Measurements from ENCODE around the gene CHST13. TPM values are rescaled to one million over a fixed set of nuclear protein-coding genes. Genes with fewer than 3 reads are reported as not detected.

Gene CHST13
- total RNA-seq, 2 experiments from 2014 or later = not detected

DNA sequence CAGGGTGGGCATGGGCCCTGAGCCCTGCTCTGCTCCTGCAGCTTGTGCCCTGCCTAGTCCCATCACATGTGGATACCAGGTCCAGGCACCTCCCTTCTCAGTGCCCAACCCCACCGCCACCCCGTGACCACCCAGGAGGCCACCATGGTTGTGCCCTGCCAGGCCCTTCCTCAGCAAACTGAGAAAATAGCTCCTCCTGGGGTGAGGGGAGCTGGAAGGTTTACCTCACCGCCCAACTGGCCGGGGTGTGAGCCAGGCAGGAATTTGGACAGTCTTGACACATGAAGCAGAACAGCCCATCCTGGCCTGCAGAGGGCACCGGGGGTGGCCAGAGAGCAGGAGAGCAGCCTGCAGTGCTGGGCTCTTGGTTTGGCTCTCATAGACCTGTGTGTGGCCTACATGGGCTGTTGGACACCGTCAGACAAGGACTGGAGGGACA lies 46.2 kb downstream of the CHST13 start:
- DNase-seq = no peak
- Mint-ChIP-seq H3K4me3 (no peak overlapping the region), H3K9me3 (no peaks in the 10 kb centered on the region), H3K36me3 (ENCODE audit: low read depth) (no peaks in the 10 kb centered on the region), H3K27me3 (peaks cover 24% of the 10 kb centered on the region), H3K27ac (no peak overlapping the region), H3K4me1 (ENCODE audit: low read depth) (no peaks in the 10 kb centered on the region)
- Histone ChIP-seq H3K9me3 (ENCODE audit: control insufficient read depth in 1 of 2, insufficient read depth in 1 of 2, low read length in 2 of 2) (no peaks in the 10 kb centered on the region), H3K36me3 (ENCODE audit: insufficient read depth, low read length) (no peaks in the 10 kb centered on the region), H3K27me3 (ENCODE audit: control insufficient read depth in 1 of 2, insufficient read depth in 2 of 2, low read length in 2 of 2) (no peaks in the 10 kb centered on the region), H3K27ac (ENCODE audit: low read depth in 1 of 2, low read length in 2 of 2) (no peak overlapping the region), H3K4me3 (ENCODE audit: low read length) (no peak overlapping the region), H3K4me1 (ENCODE audit: insufficient read depth, low read length) (no peaks in the 10 kb centered on the region)
- POLR2A ChIA-PET = no interaction called here
- CTCF ChIA-PET = no interaction called here
- TF ChIP-seq, protein P1, sequence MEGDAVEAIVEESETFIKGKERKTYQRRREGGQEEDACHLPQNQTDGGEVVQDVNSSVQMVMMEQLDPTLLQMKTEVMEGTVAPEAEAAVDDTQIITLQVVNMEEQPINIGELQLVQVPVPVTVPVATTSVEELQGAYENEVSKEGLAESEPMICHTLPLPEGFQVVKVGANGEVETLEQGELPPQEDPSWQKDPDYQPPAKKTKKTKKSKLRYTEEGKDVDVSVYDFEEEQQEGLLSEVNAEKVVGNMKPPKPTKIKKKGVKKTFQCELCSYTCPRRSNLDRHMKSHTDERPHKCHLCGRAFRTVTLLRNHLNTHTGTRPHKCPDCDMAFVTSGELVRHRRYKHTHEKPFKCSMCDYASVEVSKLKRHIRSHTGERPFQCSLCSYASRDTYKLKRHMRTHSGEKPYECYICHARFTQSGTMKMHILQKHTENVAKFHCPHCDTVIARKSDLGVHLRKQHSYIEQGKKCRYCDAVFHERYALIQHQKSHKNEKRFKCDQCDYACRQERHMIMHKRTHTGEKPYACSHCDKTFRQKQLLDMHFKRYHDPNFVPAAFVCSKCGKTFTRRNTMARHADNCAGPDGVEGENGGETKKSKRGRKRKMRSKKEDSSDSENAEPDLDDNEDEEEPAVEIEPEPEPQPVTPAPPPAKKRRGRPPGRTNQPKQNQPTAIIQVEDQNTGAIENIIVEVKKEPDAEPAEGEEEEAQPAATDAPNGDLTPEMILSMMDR (IDR thresholded peaks at IDR 0.05) = no peak
- ATAC-seq (ENCODE audit: poor library complexity) = no peak
- intact Hi-C loops (cut with DNase I, micrococcal nuclease) = no loop called here

DNA sequence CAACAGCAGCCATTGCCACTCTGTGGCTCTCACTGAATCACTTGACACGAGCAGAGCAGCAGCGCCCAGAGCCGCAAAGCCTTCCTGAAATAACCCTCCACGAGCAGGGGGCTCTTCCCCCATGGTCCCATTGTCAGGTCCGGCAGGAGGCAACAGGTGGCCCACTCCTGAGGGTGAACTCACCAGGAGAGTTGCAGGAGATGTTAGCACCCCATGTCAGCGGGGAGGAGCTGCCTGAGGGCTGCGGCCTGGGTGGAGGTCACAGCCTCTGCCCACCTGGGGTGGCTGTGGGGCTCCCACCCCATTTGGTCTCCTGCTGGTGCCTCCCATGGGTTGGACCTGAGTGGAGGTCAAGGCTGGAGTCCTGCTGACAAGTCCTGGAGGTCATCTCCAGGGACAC lies 47.1 kb downstream of the CHST13 start:
- no peak overlapping the region for H3K27ac Mint-ChIP-seq
- Histone ChIP-seq H3K27me3 (ENCODE audit: control insufficient read depth in 1 of 2, insufficient read depth in 2 of 2, low read length in 2 of 2) (no peaks in the 10 kb centered on the region), H3K9me3 (ENCODE audit: control insufficient read depth in 1 of 2, insufficient read depth in 1 of 2, low read length in 2 of 2) (no peaks in the 10 kb centered on the region), H3K4me3 (ENCODE audit: low read length) (no peak overlapping the region), H3K36me3 (ENCODE audit: insufficient read depth, low read length) (no peaks in the 10 kb centered on the region), H3K27ac (ENCODE audit: low read depth in 1 of 2, low read length in 2 of 2) (no peak overlapping the region), H3K4me1 (ENCODE audit: insufficient read depth, low read length) (no peaks in the 10 kb centered on the region)
- ATAC-seq (ENCODE audit: poor library complexity) (no peak), DNase-seq (no peak)
- H3K27me3 Mint-ChIP-seq = peaks cover 26% of the 10 kb centered on the region
- intact Hi-C loops (cut with DNase I, micrococcal nuclease) = no loop called here
- ChIA-PET CTCF (no interaction called here), POLR2A (no interaction called here)
- no peaks in the 10 kb centered on the region for H3K36me3 Mint-ChIP-seq (ENCODE audit: low read depth)
- no peaks in the 10 kb centered on the region for H3K4me1 Mint-ChIP-seq (ENCODE audit: low read depth)
- no peak overlapping the region for H3K4me3 Mint-ChIP-seq
- H3K9me3 Mint-ChIP-seq = no peaks in the 10 kb centered on the region
- TF ChIP-seq, protein P1 (IDR thresholded peaks at IDR 0.05) = no peak

DNA sequence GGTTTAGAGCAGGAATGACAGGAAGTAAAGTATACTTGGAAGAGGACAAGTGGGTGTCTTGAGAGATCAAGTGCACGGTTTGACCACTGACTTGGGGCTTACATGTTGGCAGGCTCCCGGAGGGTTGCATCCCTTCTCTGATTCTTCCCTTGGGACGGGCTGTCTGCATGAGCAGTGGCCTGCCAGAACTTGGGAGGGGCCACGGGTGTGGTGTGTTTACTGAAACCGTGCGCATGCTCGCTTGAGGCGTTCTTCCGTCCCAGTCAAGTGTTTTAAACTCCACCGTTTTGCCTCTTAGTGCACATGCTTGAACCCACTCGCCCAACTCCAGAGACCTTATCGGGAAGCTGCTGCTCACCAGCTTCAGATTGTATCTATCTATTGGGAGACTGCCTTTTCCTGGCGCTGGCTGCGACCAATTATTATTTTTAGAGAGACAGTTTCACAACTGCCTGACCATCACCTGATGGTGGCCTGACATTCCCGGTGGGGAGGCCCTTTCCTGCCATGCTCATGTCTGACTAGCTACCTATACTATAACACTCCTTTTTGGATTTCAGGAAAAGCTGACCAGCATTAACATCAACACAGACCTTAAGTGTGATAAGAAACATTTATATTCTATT lies 49.6 kb downstream of the CHST13 start:
- H3K36me3 Mint-ChIP-seq (ENCODE audit: low read depth) = no peaks in the 10 kb centered on the region
- TF ChIP-seq, protein P1 (IDR thresholded peaks at IDR 0.05) = no peak
- H3K27ac Mint-ChIP-seq = no peak overlapping the region
- H3K27me3 Mint-ChIP-seq = peaks cover 11% of the 10 kb centered on the region
- no peak for ATAC-seq (ENCODE audit: poor library complexity)
- no peak for DNase-seq
- intact Hi-C loops (cut with DNase I, micrococcal nuclease) = no loop called here
- no peak overlapping the region for H3K4me3 ChIP-seq (ENCODE audit: low read length)
- no peaks in the 10 kb centered on the region for H3K4me1 ChIP-seq (ENCODE audit: insufficient read depth, low read length)
- ChIA-PET CTCF (no interaction called here), POLR2A (no interaction called here)
- H3K4me1 Mint-ChIP-seq (ENCODE audit: low read depth) = no peaks in the 10 kb centered on the region
- no peak overlapping the region for H3K27ac ChIP-seq (ENCODE audit: low read depth in 1 of 2, low read length in 2 of 2)
- H3K27me3 ChIP-seq (ENCODE audit: control insufficient read depth in 1 of 2, insufficient read depth in 2 of 2, low read length in 2 of 2) = no peaks in the 10 kb centered on the region
- no peaks in the 10 kb centered on the region for H3K9me3 Mint-ChIP-seq
- H3K9me3 ChIP-seq (ENCODE audit: control insufficient read depth in 1 of 2, insufficient read depth in 1 of 2, low read length in 2 of 2) = no peaks in the 10 kb centered on the region
- no peaks in the 10 kb centered on the region for H3K36me3 ChIP-seq (ENCODE audit: insufficient read depth, low read length)
- no peak overlapping the region for H3K4me3 Mint-ChIP-seq
